Cardiac muscle cell (in vitro differentiated cells and primary cell): ENCODE results near the gene TMEM18. TPM values are rescaled to one million over a fixed set of nuclear protein-coding genes. Genes with fewer than 3 reads are reported as not detected.

Experiments used
- DNase-seq, 2 donors: peaks; one replicate each; pipeline versions ENCODE4 v3.0.0 to v3.0.0-alpha.2; 2010 to 2017; ENCODE audit warnings: low read depth in 1 of 2, low spot score in 1 of 2
- H3K27ac ChIP-seq: fragments of 200-600 bp; sonication (generic); 2 replicates; pipeline ENCODE4 v1.5.1; 2016
- H3K27me3 ChIP-seq: fragments of 200-600 bp; sonication (generic); 2 replicates; pipeline ENCODE4 v1.6.0; 2016; ENCODE audit warnings: control low read depth
- H3K36me3 ChIP-seq: fragments of 200-600 bp; sonication (generic); 2 replicates; pipeline ENCODE4 v1.5.1; 2016; ENCODE audit warnings: control low read depth
- H3K4me1 ChIP-seq: fragments of 200-600 bp; sonication (generic); 2 replicates; pipeline ENCODE4 v1.8.1; 2017; ENCODE audit warnings: low read depth, mild to moderate bottlenecking, mixed run types
- H3K4me3 ChIP-seq: fragments of 200-600 bp; sonication (generic); 2 replicates; pipeline ENCODE4 v1.5.1; 2016; ENCODE audit warnings: mild to moderate bottlenecking
- H3K9me3 ChIP-seq: fragments of 200-600 bp; sonication (generic); 2 replicates; pipeline ENCODE4 v1.5.1; 2017; ENCODE audit warnings: low read depth, mild to moderate bottlenecking, control low read depth
- CTCF ChIP-seq: IDR thresholded peaks from 2 replicates; pipeline ENCODE4 v1.5.1; 2012; ENCODE audit warnings: low read depth, mild to moderate bottlenecking, low read length
- polyA plus RNA-seq: library from polyadenylated mRNA; unstranded; fragments of >200 nt; fragmentation: Nextera tagmentation; extraction: Ambion mirVana; gene quantifications from 2 replicates; pipeline ENCODE4 v1.2.1, GENCODE V29; 2016
- total RNA-seq: library from RNA; depleted of rRNA; stranded (reverse); fragments of >200 nt; gene quantifications from 2 replicates; pipeline ENCODE4 v1.2.3, GENCODE V29; 2016

Gene TMEM18
- total and polyA plus RNA-seq, 2 experiments from 2014 or later, result 38.3 to 42.1 TPM

DNA sequence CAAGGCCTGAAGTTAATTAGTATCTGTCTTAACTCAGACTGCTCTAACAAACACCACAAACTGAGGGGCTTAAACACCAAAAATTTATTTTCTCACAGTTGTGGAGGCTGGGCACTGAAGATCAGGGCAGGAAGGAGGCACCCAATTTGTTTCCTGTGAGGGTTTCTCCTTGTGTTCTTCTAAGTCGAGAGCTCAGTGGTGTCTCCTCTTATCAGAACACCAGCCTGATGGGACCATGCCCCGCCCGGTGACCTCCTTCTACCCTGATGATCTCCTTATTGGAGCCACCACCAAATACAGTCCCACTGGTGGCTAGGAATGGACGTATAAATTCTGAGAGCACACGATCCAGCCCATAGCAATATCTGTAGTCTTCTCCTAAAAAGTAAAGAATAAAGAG lies 20.5 kb downstream of the TMEM18 start:
- H3K9me3 ChIP-seq, result no peaks in the 10 kb centered on the region
- TF ChIP-seq CTCF, result no peak

GRCh38 chr2:655626-656025 lies 21.6 kb downstream of the TMEM18 start:
- TF ChIP-seq CTCF, result no peak
- peak in 1 of 2 donors; percentile 32 for DNase-seq

More for the DNA sequence above, 20.5 kb downstream of the TMEM18 start:
- H3K36me3 ChIP-seq, result no peaks in the 10 kb centered on the region
- no peaks in the 10 kb centered on the region for H3K27me3 ChIP-seq
- no peak overlapping the region for H3K4me3 ChIP-seq
- no peak for DNase-seq
- H3K27ac ChIP-seq, result no peak overlapping the region
- no peaks in the 10 kb centered on the region for H3K4me1 ChIP-seq

DNA sequence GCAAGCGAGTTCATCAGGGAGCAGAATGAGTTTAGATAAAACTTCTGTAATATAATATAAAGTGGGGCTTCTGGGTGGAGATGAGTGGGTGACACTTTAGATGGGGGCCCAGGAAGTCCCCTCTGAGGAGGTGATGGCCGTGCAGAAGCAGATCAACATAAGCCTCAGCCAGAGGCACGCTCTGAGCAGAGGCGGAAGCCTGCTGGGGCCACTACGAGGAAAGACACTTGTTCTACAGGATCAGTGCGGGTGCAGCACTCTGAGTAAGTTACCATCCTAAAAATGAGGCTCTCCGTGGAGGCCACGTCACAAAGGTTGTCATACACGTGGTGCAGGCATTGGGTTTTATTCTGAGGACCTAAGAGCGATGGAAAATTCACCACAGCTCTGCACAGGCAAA lies 22.3 kb downstream of the TMEM18 start:
- Histone ChIP-seq H3K27ac (no peak overlapping the region), H3K9me3 (no peaks in the 10 kb centered on the region), H3K4me1 (no peaks in the 10 kb centered on the region), H3K27me3 (no peaks in the 10 kb centered on the region), H3K36me3 (no peaks in the 10 kb centered on the region), H3K4me3 (no peak overlapping the region)
- TF ChIP-seq CTCF, result no peak
- DNase-seq, result no peak

More at GRCh38 chr2:655626-656025, 21.6 kb downstream of the TMEM18 start:
- Histone ChIP-seq H3K9me3 (no peaks in the 10 kb centered on the region), H3K27ac (no peak overlapping the region), H3K36me3 (no peaks in the 10 kb centered on the region), H3K4me3 (no peak overlapping the region), H3K4me1 (no peaks in the 10 kb centered on the region), H3K27me3 (no peaks in the 10 kb centered on the region)

DNA sequence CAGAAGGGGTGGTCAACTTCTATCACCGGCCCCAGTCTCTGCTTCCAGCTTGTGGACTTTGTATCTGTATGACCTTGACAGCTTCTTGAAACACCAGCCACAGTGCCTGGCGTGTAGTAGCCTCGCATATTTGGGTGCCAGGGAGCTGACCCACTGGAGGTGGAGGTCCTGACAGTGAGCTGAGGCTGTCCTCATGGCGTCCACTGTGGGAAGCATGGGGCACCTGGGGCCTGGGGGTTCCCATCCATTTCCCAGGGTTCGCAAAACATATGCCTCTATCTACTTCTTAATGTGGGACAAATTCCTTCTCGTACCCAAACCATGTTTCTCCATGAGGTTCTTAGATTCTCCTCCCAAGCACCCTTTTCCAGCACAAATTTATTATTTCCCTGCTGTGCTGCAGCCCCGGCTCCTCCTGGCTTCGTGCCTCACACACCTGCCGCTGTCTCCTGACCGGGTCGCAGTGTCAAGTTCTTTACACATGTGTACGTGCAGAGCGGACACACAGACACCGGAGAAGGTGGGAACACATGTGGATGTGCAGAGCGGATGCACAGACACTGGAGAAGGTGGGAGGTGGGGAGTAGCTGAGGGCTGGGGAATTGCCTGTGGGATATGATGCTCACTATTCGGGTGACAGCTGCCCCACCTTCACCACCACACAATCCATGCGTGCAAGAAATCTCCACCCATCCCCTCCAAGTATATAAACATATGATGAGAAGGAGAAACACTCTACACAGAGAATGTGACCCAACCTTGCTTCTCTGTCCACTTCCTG lies 23.4 kb downstream of the TMEM18 start:
- H3K36me3 ChIP-seq, result no peaks in the 10 kb centered on the region
- no peaks in the 10 kb centered on the region for H3K4me1 ChIP-seq
- no peak overlapping the region for H3K4me3 ChIP-seq
- no peak overlapping the region for H3K27ac ChIP-seq
- no peak for DNase-seq
- TF ChIP-seq CTCF, result no peak
- H3K27me3 ChIP-seq, result no peaks in the 10 kb centered on the region
- no peaks in the 10 kb centered on the region for H3K9me3 ChIP-seq

DNA sequence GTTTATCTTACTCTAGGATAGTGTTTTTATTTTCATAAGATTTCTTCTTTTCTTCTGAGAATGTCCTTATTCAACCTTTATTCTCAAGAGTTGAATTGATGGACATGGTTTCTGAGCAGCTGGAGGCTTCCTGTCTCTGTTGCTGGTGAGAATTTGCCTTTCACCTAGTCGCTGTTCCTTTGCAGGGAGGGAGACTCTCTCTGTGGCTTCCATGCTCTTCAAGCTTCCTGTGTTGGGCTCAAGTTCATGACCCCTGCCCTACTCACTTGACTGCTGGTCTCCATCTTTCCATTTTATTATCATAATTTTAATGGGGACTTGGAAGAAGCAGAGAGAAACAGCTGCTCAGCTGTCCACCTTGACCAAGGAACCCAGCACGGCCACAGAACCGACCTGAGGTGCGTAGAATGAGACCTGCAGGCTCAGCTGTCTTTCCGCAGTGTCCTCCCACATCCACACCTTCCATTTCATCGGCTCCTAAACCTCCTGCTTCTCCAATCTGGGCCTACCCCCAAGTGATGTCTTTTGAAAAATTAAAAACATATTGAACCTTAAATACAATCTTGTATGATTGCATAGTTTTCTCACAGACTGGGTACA lies 24.2 kb downstream of the TMEM18 start:
- no peak for TF ChIP-seq CTCF
- Histone ChIP-seq H3K27me3 (no peaks in the 10 kb centered on the region), H3K4me1 (no peaks in the 10 kb centered on the region), H3K4me3 (no peak overlapping the region), H3K36me3 (no peaks in the 10 kb centered on the region), H3K27ac (no peak overlapping the region), H3K9me3 (no peaks in the 10 kb centered on the region)
- no peak for DNase-seq
